HFF-Myc (cell line): ENCODE results near the gene SEC24D.

Source experiments
- DNase-seq: peaks from one replicate; pipeline ENCODE4 v3.0.0-alpha.2; 2011; ENCODE audit warnings: low read depth; ENCODE audit errors: extremely low read depth
- H3K4me3 ChIP-seq: replicated peaks from 2 replicates; pipeline ENCODE4 v1.5.1; 2011; ENCODE audit warnings: low read depth, mild to moderate bottlenecking, control low read depth, low read length
- TF ChIP-seq, protein P1 (sequence below): IDR thresholded peaks from 2 replicates; pipeline ENCODE4 v1.5.1; 2012; ENCODE audit warnings: mild to moderate bottlenecking, low read depth, low read length, control low read depth; ENCODE audit errors: missing control alignments

SEC24D gene

DNA sequence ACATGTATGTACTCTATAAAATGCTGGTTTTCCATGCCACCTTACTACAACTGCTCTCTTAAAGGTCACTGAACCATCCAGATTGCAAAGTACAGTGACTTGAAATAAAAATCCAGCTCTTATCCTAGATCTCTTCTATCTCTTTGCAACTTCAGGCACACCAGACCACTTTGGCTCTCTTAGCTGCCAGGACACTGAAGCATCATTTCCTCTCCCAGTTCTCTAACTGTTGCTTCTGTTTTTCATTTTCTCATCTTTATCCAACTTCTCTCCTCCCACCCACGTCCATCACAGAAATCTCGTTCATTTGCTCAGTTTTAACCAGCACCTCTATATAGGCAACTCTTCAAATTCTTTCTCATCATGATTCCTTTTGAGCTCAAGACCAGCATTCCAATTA lies 76.4 kb downstream of the SEC24D start:
- no peak for DNase-seq
- H3K4me3 ChIP-seq: no peak overlapping the region
- TF ChIP-seq, protein P1, sequence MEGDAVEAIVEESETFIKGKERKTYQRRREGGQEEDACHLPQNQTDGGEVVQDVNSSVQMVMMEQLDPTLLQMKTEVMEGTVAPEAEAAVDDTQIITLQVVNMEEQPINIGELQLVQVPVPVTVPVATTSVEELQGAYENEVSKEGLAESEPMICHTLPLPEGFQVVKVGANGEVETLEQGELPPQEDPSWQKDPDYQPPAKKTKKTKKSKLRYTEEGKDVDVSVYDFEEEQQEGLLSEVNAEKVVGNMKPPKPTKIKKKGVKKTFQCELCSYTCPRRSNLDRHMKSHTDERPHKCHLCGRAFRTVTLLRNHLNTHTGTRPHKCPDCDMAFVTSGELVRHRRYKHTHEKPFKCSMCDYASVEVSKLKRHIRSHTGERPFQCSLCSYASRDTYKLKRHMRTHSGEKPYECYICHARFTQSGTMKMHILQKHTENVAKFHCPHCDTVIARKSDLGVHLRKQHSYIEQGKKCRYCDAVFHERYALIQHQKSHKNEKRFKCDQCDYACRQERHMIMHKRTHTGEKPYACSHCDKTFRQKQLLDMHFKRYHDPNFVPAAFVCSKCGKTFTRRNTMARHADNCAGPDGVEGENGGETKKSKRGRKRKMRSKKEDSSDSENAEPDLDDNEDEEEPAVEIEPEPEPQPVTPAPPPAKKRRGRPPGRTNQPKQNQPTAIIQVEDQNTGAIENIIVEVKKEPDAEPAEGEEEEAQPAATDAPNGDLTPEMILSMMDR: no peak

DNA sequence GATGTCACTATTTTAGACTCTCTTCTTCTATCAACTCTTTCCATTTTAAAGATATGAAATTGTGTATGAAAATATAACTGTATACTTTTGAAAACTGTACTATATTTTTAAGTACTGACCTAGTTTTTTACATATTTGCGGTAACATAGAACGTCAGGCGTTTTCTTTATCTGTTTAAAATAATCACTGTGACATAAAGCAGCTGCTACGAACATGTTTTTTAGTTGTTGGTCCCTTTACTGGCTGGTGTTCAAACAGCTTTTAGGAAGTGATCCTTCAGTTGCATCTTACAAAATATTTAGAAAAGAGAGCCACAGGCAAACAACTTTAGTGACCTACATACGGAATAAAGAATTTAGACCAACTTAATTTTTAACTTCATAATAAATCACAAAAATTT lies 77.6 kb downstream of the SEC24D start:
- DNase-seq: no peak
- TF ChIP-seq, protein P1: no peak
- no peak overlapping the region for H3K4me3 ChIP-seq

DNA sequence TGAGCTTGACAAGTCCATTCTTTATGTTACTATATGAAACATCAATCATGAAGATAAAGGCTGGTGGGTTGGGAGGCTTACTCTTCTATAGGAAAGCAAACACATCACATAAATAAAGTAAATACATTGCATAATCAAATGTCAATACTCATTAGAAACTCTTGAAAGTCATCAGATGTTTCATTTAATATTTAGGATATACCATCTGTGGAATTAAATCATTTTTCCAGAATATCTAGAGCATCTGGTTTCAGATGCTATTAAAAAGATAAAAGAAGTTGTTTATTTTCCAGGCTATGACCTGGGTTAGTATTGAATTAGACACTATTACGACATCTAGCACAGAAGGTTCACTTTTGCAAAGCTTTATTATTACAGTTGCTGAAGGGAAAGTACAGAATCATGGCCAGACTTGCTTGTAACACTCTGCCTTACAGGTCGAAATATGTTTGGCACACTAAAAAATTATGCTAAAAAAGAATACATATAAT lies 78.1 kb downstream of the SEC24D start:
- no peak overlapping the region for H3K4me3 ChIP-seq
- DNase-seq: no peak
- TF ChIP-seq, protein P1: no peak

DNA sequence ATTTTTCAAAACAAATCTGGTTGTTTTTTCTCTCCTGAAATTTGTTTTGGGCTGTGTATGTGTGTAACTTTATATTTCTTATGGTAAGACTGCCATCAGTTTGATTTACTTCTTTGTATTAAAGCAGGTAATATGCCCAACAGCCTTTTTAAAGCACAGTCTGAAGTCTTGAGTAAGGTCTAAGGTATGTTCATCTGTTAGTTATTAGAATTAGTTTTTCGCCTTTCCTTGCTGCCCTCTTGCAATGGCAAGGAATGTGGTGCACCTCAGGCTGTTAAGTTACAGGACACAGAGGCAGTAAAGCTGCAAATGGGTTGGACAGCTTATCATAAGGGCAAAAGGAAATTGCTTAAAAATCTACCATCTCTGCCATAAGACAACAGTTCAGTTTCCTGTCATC lies 79.0 kb downstream of the SEC24D start:
- no peak for DNase-seq
- TF ChIP-seq, protein P1: no peak

DNA sequence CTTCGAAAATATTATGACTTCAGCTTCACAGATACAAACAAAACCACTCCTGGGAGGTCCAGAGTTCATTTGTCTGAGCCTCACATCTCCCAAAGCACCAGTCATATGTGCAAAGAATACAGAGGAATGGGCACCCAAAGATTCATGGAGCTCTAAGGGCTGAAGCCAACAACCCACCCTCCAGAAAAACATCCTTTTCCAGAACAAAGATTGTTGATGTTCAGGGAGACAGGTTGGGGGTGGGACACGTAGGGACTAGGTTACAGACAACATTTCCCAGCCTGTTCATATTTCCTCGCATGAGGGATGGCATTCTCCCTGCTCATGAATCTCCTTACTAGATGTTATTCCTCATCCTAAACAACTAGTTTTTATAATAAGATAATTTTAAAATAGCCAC lies 79.5 kb downstream of the SEC24D start:
- no peak for DNase-seq
- H3K4me3 ChIP-seq: no peak overlapping the region
- TF ChIP-seq, protein P1: no peak

More for the DNA sequence above, 79.0 kb downstream of the SEC24D start:
- H3K4me3 ChIP-seq: no peak overlapping the region

DNA sequence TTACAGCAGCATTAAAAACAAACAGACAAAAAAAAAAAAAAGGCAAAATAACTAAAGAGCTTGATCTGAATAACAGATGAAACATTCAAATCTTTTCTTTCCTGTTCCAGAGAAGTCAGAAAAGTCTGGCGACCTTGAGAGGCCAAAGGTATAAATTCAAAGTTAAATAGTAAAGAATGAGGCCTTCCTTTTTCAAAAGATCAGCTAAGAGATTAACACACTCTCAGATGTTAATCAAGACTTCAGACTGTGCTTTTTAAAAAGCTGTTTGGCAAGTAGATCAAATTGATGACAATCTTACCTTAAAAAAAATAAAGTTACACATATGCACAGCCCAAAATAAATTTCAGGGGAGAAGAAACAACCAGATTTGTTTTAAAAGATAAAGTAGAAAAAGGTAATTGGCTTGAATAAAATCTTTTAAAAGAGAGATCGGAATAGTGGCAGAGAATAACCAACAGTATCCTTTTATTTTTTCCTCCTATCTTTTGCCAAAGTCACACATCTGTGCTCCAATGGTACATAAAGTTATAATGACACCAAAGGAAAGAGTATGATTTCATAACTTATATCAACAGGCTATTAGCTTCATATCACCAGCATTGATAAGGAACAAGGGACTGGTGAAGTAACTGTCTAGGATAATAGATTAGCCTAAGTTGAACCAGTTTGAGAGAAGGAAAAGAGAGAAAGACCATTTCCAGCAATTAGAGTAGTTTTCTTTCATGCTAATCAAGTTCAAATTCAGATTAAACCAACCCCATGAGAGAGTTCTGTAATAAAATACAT lies 80.3 kb downstream of the SEC24D start:
- TF ChIP-seq, protein P1: no peak
- no peak for DNase-seq
- no peak overlapping the region for H3K4me3 ChIP-seq
